ENCODE results near the gene TRIM66. TPM values are rescaled to one million over a fixed set of nuclear protein-coding genes. Genes with fewer than 3 reads are reported as not detected.

Gene TRIM66
- total RNA-seq, 3 donors from 2014 or later = 9.6 to 21.3 (median 15.9) TPM

- ATAC-seq = no peak
- intact Hi-C loops (cut with DNase I, micrococcal nuclease) = no loop called here
- no peak for DNase-seq
- H3K9me3 ChIP-seq = no peaks in the 10 kb centered on the region
- H3K36me3 ChIP-seq (ENCODE audit: low read depth) = no peaks in the 10 kb centered on the region
- TF ChIP-seq CTCF (IDR thresholded peaks at IDR 0.05) = no peak
- no peaks in the 10 kb centered on the region for H3K4me1 ChIP-seq (ENCODE audit: low read depth)
- H3K4me3 ChIP-seq = no peak overlapping the region
Observed at GRCh38 chr11:8586184-8586583, 96.3 kb downstream of the TRIM66 start.

- ATAC-seq (no peak), DNase-seq (no peak)
- Histone ChIP-seq H3K36me3 (ENCODE audit: low read depth) (no peaks in the 10 kb centered on the region), H3K4me3 (no peak overlapping the region), H3K4me1 (ENCODE audit: low read depth) (no peaks in the 10 kb centered on the region), H3K9me3 (no peaks in the 10 kb centered on the region)
- no peak for TF ChIP-seq CTCF (IDR thresholded peaks at IDR 0.05)
- intact Hi-C loops (cut with DNase I, micrococcal nuclease) = no loop called here
Observed at GRCh38 chr11:8584511-8584910, 98.0 kb downstream of the TRIM66 start.

- intact Hi-C loops (cut with DNase I, micrococcal nuclease) = no loop called here
- H3K4me1 ChIP-seq (ENCODE audit: low read depth) = no peaks in the 10 kb centered on the region
- H3K9me3 ChIP-seq = no peaks in the 10 kb centered on the region
- DNase-seq (no peak), ATAC-seq (peak; percentile 57)
- no peaks in the 10 kb centered on the region for H3K36me3 ChIP-seq (ENCODE audit: low read depth)
- TF ChIP-seq CTCF (IDR thresholded peaks at IDR 0.05) = no peak
- H3K4me3 ChIP-seq = no peak overlapping the region
Observed at GRCh38 chr11:8584082-8584481, 98.4 kb downstream of the TRIM66 start.

- no peak for ATAC-seq
- DNase-seq = no peak
- intact Hi-C loops (cut with DNase I, micrococcal nuclease) = no loop called here
- no peak for TF ChIP-seq CTCF (IDR thresholded peaks at IDR 0.05)
- H3K4me3 ChIP-seq = no peak overlapping the region
- no peaks in the 10 kb centered on the region for H3K36me3 ChIP-seq (ENCODE audit: low read depth)
- no peaks in the 10 kb centered on the region for H3K4me1 ChIP-seq (ENCODE audit: low read depth)
- no peaks in the 10 kb centered on the region for H3K9me3 ChIP-seq
Observed at GRCh38 chr11:8581300-8581699, 101.2 kb downstream of the TRIM66 start.

- Histone ChIP-seq H3K9me3 (no peaks in the 10 kb centered on the region), H3K4me3 (no peak overlapping the region), H3K4me1 (ENCODE audit: low read depth) (no peaks in the 10 kb centered on the region), H3K36me3 (ENCODE audit: low read depth) (no peaks in the 10 kb centered on the region)
- ATAC-seq = no peak
- TF ChIP-seq CTCF (IDR thresholded peaks at IDR 0.05) = no peak
- intact Hi-C loops (cut with DNase I, micrococcal nuclease) = no loop called here
- no peak for DNase-seq
Observed at GRCh38 chr11:8577791-8578581, 104.5 kb downstream of the TRIM66 start.

Data from mucosa of descending colon (tissue), 3 donors.